Thymus (tissue), 11 donors: Measurements from ENCODE around the gene USH2A. TPM values are rescaled to one million over a fixed set of nuclear protein-coding genes. Genes with fewer than 3 reads are reported as not detected.

Experiments used
- DNase-seq, 9 donors: peaks; one replicate each; pipeline ENCODE4 v3.0.0-alpha.2; 2013; ENCODE audit warnings: low spot score in 9 of 9, low read depth in 6 of 9, missing footprints in 1 of 9
- H3K27ac ChIP-seq, 2 donors: one replicate each; pipeline ENCODE4 v1.5.1; 2013; ENCODE audit warnings: control low read depth in 1 of 2, low read depth in 1 of 2, low read length in 1 of 2, mild to moderate bottlenecking in 1 of 2, moderate library complexity in 1 of 2
- H3K27me3 ChIP-seq, 2 donors: one replicate each; pipeline ENCODE4 v1.5.1; 2013; ENCODE audit warnings: low read length in 1 of 2; ENCODE audit not compliant: control insufficient read depth in 2 of 2, insufficient read depth in 1 of 2
- H3K36me3 ChIP-seq, 2 donors: one replicate each; pipeline ENCODE4 v1.5.1; 2013; ENCODE audit warnings: low read length in 1 of 2, mild to moderate bottlenecking in 1 of 2, moderate library complexity in 1 of 2; ENCODE audit not compliant: control insufficient read depth in 2 of 2, insufficient read depth in 2 of 2
- H3K4me1 ChIP-seq, 2 donors: one replicate each; pipeline ENCODE4 v1.5.1; 2013; ENCODE audit warnings: low read length in 2 of 2; ENCODE audit not compliant: control insufficient read depth in 2 of 2, insufficient read depth in 2 of 2
- H3K4me3 ChIP-seq, 2 donors: one replicate each; pipeline ENCODE4 v1.5.1; 2013; ENCODE audit warnings: low read length in 2 of 2, control low read depth in 1 of 2, mild to moderate bottlenecking in 1 of 2
- H3K9me3 ChIP-seq, 2 donors: one replicate each; pipeline ENCODE4 v1.5.1; 2013; ENCODE audit warnings: low read length in 1 of 2, mild to moderate bottlenecking in 1 of 2; ENCODE audit not compliant: control insufficient read depth in 2 of 2, insufficient read depth in 1 of 2
- WGBS: extraction: QIAGEN DNeasy Blood & Tissue Kit; methylation state at CpG from one replicate; pipeline ENCODE4 v1.1.7; 2013; 5-methylcytosine and 5-hydroxymethylcytosine counted together
- polyA plus RNA-seq: library from polyadenylated mRNA; stranded (reverse); fragments of 200-250 nt; gene quantifications from one replicate; pipeline ENCODE4 v1.2.3, GENCODE V29; 2013
- total RNA-seq: library from RNA; stranded (reverse); fragments of 120-200 nt; gene quantifications from one replicate; pipeline ENCODE4 v1.2.4, GENCODE V29; 2013
- donor health status: healthy.

The USH2A gene
- total and polyA plus RNA-seq, 2 donors = 0.09 to 0.14 TPM

DNA sequence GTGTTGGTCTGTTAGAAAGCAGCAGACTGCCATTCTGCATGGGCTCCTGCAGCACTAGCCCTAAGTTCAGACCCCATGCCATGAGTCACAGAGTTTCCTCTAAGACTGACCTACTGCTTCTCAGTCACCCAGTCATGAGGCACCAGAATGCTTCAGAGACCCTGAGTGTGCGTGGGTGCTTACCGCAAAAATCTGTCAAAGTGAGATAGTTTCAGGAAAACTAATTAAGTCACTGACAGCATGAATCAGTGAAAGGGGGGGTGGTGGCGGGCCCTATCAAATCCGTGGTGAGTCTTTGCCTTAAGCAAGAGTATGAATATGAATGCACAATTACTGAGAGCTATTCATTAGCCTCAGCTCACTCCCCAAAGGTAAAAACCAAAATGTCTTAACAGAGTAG, 758.0 kb downstream of the USH2A start:
- H3K9me3 ChIP-seq = no peaks in the 10 kb centered on the region
- no peaks in the 10 kb centered on the region for H3K36me3 ChIP-seq
- DNase-seq = no peak
- no peak overlapping the region for H3K4me3 ChIP-seq
- H3K27ac ChIP-seq = no peak overlapping the region
- no peaks in the 10 kb centered on the region for H3K27me3 ChIP-seq
- WGBS = 83% methylated on average over 4 of the region's 4 CpGs
- no peaks in the 10 kb centered on the region for H3K4me1 ChIP-seq

DNA sequence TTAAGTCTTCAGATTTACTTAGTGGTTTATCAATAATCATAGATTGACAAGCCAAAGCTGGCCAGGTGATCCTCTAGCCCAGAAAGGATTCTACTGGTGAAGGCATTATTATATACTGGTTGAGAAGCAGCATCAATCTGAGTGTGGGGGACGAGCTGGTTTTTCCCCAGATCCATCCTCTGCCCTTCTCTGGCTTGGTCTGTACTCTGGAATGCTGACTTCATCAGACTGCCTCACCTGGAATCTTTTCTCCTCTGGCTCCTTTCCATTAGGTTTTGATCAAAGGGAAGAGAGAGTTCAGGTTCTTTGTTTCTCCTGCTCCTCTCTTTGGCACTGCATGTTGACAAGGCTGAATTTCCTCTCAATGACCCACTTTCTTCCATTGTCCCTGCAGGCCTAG, 762.2 kb downstream of the USH2A start:
- no peaks in the 10 kb centered on the region for H3K4me1 ChIP-seq
- DNase-seq = no peak

DNA sequence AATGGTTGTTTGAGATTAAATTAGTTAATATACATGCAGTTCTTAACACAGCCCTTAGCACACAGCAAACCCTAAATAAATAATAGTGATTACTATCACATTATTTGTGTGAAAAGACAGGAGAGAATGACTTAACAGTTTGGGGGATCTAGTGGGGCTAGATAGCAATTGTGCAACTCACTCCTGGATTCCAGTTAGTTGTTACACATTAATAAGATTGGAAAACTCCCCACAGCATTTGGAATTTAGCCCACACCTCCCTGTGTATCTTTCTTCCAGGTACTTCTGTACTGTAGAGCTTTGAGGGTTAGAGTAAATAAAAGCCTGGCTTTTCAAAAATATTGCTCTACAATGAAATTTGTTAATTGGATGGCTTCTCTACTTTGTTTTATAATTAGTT, 763.0 kb downstream of the USH2A start:
- no peaks in the 10 kb centered on the region for H3K36me3 ChIP-seq
- H3K4me1 ChIP-seq = no peaks in the 10 kb centered on the region
- no peaks in the 10 kb centered on the region for H3K27me3 ChIP-seq
- H3K4me3 ChIP-seq = no peak overlapping the region
- H3K27ac ChIP-seq = no peak overlapping the region
- no peaks in the 10 kb centered on the region for H3K9me3 ChIP-seq
- no peak for DNase-seq

More for the DNA sequence above, 762.2 kb downstream of the USH2A start:
- H3K36me3 ChIP-seq = no peaks in the 10 kb centered on the region
- WGBS = 79% methylated on average over 1 of the region's 1 CpG
- H3K27ac ChIP-seq = no peak overlapping the region
- H3K27me3 ChIP-seq = no peaks in the 10 kb centered on the region
- no peak overlapping the region for H3K4me3 ChIP-seq
- H3K9me3 ChIP-seq = no peaks in the 10 kb centered on the region

DNA sequence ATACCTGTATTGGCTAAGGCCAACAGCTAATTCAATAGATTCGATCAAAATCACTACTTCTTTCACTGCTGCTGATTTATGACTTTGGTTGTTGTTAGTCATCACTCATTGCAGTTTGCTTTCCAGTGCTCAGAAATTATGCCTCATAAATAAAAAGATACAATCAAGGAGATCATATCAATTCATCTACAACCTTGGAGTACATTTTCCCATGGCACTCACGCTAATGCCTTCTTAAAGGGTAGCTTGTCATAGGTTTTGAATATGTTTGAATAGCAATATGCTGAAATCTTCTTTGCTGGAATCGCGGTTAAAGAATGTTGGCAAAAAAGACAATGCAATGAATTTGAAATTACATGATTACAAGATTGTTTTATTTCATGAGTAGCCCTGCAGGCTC, 766.2 kb downstream of the USH2A start:
- Histone ChIP-seq H3K36me3 (no peaks in the 10 kb centered on the region), H3K27ac (no peak overlapping the region), H3K4me3 (no peak overlapping the region), H3K4me1 (no peaks in the 10 kb centered on the region), H3K27me3 (no peaks in the 10 kb centered on the region), H3K9me3 (no peaks in the 10 kb centered on the region)
- DNase-seq = no peak
- WGBS = 93% methylated on average over 4 of the region's 4 CpGs

DNA sequence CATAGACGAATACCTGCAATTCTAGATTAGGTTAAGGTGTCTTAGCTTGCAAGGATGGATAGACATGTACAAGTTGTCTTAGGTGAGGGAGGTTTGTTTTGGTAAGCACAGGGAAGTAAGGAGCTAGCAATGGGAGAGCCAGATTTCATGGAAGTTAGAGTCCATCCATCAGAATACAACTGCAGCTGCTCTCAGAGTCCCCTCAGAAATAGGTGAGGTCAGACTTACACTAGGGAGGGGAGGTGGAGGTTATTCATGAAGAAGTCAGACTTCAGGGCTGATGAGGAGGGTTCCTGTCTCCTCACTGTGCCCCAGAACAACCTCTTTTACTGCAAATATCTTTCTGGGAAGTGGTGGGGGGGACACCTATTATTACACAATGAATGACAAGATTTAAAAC, 770.9 kb downstream of the USH2A start:
- no peak overlapping the region for H3K4me3 ChIP-seq
- WGBS = 83% methylated on average over 1 of the region's 1 CpG

DNA sequence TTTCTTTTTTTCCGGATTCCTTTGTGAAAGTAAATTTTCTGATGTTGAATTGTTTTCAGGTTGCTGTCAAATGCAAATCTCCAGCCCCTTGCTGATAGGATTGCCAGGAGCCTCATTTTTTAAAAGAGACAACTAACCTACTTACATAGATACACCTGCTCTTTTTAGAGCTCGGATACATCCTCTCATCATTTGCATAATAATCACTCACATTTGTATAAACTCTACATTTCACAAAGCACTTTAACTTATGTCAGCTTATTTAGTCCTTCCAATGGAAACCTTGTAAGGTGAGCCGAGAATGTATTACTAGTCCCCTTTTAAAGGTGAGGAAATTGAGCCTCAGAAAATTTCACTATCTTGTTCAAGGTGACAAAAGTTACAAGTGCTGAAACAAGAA, 771.4 kb downstream of the USH2A start:
- no peaks in the 10 kb centered on the region for H3K36me3 ChIP-seq
- no peak overlapping the region for H3K27ac ChIP-seq
- peaks cover 0 to 2% of the 10 kb centered on the region in 2 donors for H3K27me3 ChIP-seq
- 56% methylated on average over 3 of the region's 3 CpGs for WGBS
- H3K4me1 ChIP-seq = no peaks in the 10 kb centered on the region
- DNase-seq = no peak
- H3K9me3 ChIP-seq = no peaks in the 10 kb centered on the region
- H3K4me3 ChIP-seq = no peak overlapping the region

More for the DNA sequence above, 770.9 kb downstream of the USH2A start:
- H3K27me3 ChIP-seq = peaks cover 0 to 2% of the 10 kb centered on the region in 2 donors
- DNase-seq = no peak
- no peaks in the 10 kb centered on the region for H3K4me1 ChIP-seq
- no peaks in the 10 kb centered on the region for H3K36me3 ChIP-seq
- H3K27ac ChIP-seq = no peak overlapping the region
- no peaks in the 10 kb centered on the region for H3K9me3 ChIP-seq

DNA sequence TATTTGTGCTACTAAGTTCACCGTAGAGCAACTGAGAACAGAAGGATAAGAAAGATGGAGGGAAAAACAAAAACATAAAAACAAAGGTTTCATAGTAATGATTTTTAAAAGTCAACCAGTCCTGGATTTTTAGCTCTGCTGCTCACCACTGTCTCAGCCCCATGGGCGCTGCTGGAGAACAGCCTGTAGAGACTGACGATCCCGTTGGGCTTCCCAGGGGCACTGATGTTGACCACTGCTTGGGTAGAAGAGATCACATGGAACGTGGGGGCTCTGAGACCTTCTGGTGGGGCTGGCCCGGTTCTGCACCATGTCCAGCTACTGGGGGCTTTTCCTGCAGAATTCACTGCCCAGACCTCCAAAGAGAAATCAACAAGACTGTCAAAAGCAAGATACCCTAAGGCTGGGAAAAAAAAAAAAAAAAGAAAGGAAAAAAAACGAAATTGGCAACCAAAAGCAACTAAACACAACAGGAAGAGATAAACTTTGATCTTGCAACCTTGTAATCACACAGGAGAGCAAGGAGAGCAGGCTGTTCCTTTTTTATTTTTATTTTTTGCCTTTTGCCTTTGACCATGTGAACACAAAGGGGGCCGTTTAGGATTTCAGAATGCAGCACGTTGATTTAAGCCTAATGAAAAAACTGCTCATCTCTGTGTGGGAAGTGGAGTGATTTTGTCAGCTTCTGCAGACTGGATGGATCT, 772.6 kb downstream of the USH2A start:
- Histone ChIP-seq H3K27ac (no peak overlapping the region), H3K27me3 (peaks cover 0 to 2% of the 10 kb centered on the region in 2 donors), H3K36me3 (no peaks in the 10 kb centered on the region), H3K4me3 (no peak overlapping the region), H3K4me1 (no peaks in the 10 kb centered on the region), H3K9me3 (no peaks in the 10 kb centered on the region)
- DNase-seq = no peak
- 72% methylated on average over 9 of the region's 9 CpGs for WGBS

DNA sequence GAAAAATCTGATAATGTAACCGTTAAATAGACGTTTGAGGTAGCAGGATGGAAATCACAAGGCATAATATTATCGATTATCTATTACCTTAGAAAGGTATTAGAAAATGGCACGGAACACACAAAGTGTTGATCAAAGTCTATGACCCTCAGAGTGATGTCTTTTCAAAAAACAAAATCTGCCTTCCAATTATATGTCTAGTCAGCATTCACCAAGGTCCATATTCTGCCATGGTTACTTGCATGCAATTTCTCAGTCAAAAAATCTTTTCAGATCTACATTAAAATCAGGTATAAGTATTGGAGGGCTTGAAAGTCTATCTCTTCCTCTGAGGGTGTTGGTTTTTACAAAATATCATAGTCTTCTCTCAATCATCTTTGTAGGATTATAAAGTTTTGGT, 774.3 kb downstream of the USH2A start:
- 95% methylated on average over 4 of the region's 4 CpGs for WGBS
- no peaks in the 10 kb centered on the region for H3K9me3 ChIP-seq
- no peak overlapping the region for H3K4me3 ChIP-seq
- no peak overlapping the region for H3K27ac ChIP-seq
- no peaks in the 10 kb centered on the region for H3K4me1 ChIP-seq
- H3K36me3 ChIP-seq = no peaks in the 10 kb centered on the region
- H3K27me3 ChIP-seq = peaks cover 0 to 2% of the 10 kb centered on the region in 2 donors
- no peak for DNase-seq

DNA sequence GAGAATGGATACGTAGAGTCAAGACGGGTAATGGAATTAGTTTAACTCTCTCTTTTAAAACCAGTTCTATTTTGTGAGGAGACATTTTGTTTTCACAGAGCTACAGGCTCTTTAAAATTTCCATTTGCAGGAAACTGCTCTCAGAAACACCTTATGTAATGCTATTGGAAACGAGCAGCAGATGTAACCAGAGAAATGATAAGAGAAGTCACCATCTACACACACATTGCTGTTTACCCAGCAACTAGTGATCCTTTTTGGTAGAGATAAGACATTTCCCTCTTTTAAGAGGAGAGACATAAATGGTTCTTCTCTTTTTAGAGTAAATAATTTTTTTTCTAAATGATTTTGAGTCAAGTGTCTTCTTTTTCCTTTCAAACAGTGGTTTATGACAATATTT, 775.5 kb downstream of the USH2A start:
- Histone ChIP-seq H3K27ac (no peak overlapping the region), H3K4me3 (no peak overlapping the region), H3K27me3 (peaks cover 0 to 2% of the 10 kb centered on the region in 2 donors), H3K36me3 (no peaks in the 10 kb centered on the region), H3K9me3 (no peaks in the 10 kb centered on the region), H3K4me1 (no peaks in the 10 kb centered on the region)
- WGBS = 85% methylated on average over 3 of the region's 3 CpGs
- DNase-seq = no peak
